GM12864 (cell line): Measurements from ENCODE around the gene PHEX.
A peak's percentile ranks its signal among the peaks of the same experiment; 100 is the strongest.

Experiments
- DNase-seq: peaks from one replicate; pipeline ENCODE4 v3.0.0-alpha.2; 2011; ENCODE audit warnings: low read depth
- H3K4me3 ChIP-seq: 2 replicates; pipeline ENCODE4 v1.5.1; 2011; ENCODE audit warnings: mild to moderate bottlenecking, low read depth, low read length, control low read depth
- TF ChIP-seq, protein P1 (sequence below): IDR thresholded peaks from 2 replicates; pipeline ENCODE4 v1.5.1; 2011; ENCODE audit warnings: low read depth, mild to moderate bottlenecking, moderate library complexity, low read length, control low read depth, inconsistent platforms; ENCODE audit errors: missing control alignments

PHEX gene

DNA sequence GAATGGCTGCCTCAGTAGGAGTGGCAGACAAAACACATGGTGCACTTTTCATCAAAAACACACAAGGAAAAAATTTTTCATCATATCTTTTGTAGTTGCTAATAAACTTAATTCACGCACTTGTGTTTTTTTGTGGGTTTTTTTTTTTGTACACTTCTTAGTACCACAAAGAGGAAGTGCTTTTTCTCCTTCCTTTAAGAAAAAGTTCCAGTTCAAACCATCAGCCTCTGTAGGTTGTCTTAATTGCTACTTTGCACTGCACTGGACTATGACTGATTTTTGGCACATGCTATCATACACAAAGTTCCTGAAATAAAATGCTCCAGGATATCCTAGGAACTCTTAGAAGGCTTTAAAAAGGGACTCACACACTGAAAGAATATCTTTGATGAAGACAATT is at the start of gene PHEX:
Gene PHEX (plus strand): TSS at position 242 of the 400 bp plus-strand sequence. CDS start 681 bp downstream, outside the sequence.
- no peak within 1 kb of the TSS for H3K4me3 ChIP-seq
- TF ChIP-seq, protein P1, sequence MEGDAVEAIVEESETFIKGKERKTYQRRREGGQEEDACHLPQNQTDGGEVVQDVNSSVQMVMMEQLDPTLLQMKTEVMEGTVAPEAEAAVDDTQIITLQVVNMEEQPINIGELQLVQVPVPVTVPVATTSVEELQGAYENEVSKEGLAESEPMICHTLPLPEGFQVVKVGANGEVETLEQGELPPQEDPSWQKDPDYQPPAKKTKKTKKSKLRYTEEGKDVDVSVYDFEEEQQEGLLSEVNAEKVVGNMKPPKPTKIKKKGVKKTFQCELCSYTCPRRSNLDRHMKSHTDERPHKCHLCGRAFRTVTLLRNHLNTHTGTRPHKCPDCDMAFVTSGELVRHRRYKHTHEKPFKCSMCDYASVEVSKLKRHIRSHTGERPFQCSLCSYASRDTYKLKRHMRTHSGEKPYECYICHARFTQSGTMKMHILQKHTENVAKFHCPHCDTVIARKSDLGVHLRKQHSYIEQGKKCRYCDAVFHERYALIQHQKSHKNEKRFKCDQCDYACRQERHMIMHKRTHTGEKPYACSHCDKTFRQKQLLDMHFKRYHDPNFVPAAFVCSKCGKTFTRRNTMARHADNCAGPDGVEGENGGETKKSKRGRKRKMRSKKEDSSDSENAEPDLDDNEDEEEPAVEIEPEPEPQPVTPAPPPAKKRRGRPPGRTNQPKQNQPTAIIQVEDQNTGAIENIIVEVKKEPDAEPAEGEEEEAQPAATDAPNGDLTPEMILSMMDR: no peak
- DNase-seq: no peak

DNA sequence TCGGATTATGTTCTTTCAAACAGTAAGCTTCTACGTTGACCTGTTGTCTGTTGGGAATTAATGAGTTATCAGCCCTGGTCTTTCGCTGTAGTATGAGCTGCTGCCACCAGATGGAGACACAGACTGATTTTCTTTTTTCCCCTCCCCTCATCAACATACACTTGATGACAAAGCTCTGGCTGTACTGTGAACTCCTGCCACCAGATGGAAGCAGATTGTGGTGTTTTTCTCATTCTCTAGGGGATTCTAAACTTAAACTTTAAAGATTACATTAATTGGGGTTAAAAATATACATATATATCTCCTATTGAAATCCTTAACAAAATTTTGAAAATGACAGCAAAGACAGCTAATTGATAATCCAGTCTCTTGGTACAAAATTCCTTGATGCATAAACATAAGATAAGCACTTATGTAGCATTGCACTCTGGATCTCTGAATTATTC is 46.8 kb upstream of the PHEX start:
- TF ChIP-seq, protein P1: peak; percentile 69
- peak; percentile 36 for DNase-seq
- no peak overlapping the region for H3K4me3 ChIP-seq

DNA sequence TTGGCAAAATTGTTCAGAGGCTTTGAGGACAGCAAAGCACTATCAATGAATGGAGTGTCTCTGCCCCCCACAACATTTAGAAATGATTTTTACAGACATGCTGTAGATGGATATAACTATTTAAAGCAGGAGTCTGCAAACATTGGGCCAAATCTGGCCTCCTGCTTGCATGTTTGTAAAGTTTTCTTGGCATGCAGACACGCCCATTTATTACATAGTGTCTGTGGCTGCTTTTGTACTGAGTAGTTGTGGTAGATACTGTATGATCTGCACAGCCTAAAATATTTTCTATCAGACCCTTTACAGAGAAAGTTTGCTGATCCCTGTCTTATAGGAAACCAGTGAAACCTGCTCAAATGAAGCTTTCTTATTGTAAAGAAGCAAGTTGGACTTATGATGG is 45.5 kb upstream of the PHEX start:
- TF ChIP-seq, protein P1: no peak
- H3K4me3 ChIP-seq: no peak overlapping the region
- DNase-seq: no peak

DNA sequence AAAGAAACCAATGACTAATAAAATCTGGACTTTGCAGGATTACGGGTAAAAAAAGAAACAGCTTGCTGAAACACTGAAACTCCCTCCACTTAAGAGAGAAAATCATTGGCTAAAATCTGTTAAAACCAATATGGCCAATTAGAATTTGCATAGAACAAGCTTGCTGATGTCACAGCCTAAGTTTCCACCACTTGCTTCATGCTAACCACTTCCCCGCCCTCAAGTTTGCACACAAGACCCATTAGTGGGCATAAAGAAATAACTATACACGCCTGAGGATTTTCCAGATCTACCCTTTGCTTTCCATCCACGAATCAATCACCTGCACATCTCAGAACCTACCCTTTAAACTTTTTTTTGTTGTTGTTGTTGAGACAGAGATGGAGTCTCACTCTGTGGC is 42.7 kb upstream of the PHEX start:
- H3K4me3 ChIP-seq: no peak overlapping the region
- TF ChIP-seq, protein P1: no peak
- no peak for DNase-seq

DNA sequence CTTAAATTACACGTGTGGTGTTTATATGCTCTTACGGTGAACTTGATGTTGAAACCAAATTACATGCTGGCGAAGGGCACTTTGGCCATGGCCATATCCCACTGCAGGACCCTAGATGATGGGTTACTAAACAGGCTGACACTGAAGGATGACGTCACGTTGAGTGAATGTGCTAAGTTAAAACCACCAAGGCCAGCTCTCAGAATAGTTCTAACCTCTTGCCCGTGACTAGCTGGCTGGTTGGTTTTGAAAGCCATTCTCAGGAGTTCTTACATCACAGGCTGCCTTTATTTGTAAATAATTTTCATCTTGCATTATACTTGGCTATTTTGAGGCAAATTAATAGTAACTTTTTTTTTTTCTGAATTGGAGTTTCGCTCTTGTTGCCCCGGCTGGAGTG is 41.3 kb upstream of the PHEX start:
- TF ChIP-seq, protein P1: no peak
- DNase-seq: no peak

DNA sequence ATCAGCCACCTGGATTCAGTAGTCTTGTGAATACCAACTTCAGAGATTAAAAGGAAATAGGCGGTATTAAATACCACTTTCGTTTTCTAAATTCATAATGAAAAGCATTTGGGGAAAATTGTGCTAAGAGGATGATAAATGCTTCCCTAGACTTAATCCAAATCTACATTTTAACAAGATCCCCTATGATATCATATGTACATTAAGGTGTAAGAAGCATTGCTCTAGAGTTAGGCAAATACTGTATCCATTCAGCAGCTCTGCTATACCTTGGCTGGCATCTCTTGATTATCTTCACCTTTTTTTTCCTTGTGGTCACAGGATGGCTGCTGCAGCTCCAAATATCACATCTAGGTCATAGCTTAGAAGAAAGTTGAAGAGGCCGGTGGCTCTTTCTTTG is 40.6 kb upstream of the PHEX start:
- no peak overlapping the region for H3K4me3 ChIP-seq
- TF ChIP-seq, protein P1: no peak
- no peak for DNase-seq

More for the DNA sequence above, 41.3 kb upstream of the PHEX start:
- H3K4me3 ChIP-seq: no peak overlapping the region

DNA sequence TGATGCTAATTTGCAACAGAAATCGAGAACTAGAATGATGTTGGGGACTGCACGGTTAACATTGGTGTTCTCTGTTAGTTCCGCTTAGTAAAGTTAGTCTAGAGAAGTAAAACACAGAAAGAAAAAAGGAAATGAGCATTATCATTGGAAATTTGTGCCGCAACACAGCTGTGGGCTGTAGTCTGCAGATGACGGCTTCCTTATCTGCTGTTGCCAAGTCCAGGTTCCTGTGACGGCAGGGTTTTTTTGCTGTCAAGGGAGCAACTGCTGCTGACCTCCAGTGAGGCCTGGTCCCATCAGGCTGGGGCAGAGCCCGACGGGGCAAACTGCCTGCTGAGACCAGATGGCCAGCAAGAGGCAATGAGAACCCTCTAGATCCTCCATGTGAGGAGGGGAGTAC is 38.9 kb upstream of the PHEX start:
- no peak overlapping the region for H3K4me3 ChIP-seq
- DNase-seq: peak; percentile 39
- TF ChIP-seq, protein P1: no peak
